Activated CD4-positive, alpha-beta T cell treated with anti-CD3 and anti-CD28 coated beads, Interleukin-2, amount 50 U/mL, for 24 hours (primary cell): ENCODE measurements around the gene NCR3LG1.

Source experiments
- DNase-seq, 2 donors: peaks; one replicate each; pipeline ENCODE4 v3.0.0-alpha.2; 2020; ENCODE audit warnings: low read depth in 1 of 2, low spot score in 1 of 2

NCR3LG1 gene

DNA sequence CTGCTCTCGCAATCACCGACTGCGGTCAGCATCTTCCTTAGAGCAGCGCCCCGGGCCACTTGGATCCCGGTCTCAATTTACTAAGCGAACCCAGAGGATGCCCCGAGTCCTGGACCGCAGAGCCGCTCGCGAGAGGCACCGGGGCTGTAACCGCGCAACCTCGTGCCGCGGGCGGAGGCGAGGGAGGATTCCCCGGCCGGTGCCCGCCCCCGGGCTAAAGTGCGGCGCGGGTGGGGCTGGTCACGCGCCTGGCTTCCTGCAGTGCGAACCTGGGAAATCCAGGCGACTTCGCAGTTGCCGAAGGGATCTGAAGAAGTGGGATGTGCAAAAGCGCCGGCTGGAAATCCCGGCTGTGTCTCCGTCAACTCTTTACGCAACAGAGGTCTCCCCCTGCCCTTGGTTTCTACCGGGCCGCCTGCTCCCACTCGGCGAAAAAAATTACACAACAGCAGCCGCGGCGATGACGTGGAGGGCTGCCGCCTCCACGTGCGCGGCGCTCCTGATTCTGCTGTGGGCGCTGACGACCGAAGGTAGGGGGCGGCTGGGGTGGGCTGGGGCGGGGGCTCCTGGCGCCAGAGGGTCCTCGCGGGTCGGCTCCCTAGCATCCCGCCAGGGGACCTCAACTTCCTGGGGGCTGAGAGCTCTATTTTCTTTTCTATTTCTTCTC, at the start of gene NCR3LG1:
TSS of gene NCR3LG1 (plus strand) at position 291 of the 667 bp plus-strand sequence. CDS start at position 461, 170 bp downstream.
- peak; percentile 37 to 42 for DNase-seq

- no peak for DNase-seq
Observed at GRCh38 chr11:17313349-17314231, 38.0 kb upstream of the NCR3LG1 start.

DNA sequence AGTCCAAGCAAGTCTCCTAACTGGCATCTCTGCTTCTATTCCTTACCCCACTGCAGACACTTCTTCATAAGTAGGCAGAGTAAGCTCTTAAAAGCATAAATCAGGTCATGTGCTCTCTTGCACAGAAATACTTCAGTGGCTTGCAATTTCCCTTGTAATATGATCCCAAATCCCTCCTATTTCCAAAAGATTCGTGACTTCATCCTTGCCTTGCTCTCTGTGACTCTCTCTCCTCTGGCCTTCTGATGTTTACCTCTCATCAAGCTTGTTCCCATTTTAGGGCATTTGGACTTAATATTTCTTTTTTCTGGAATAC, 37.4 kb upstream of the NCR3LG1 start:
- no peak for DNase-seq

- DNase-seq: no peak
Observed at GRCh38 chr11:17314904-17315426, 36.6 kb upstream of the NCR3LG1 start.

DNA sequence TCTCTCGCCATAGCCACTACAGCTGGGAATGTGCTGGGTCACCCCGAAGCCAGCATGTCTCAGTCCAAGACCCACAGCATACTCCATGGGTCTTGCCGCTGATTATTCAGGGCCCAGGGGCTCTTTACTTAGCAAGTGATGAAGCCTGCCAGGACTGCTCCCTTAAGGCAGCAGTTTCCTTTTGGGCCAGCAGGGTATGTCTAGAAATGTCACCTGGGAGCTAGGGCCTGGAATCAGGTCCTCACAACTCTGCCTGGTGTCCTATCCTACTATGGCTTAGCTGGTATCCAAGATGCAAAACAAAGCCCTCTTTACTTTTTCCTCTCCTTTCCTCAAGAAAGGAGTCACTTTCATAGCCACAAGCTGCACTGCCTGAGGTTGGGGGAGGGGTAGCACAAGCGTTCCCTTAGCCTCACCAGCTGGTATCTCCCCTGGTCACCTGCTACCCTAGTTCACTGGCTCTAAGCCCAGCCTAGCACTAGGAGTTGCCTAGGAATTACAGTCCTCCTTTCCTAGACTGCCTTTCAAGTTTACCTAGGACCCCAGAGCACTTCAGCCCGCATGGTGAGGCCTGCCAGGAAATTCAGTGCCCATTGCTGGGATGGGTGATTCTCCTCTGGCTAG, 22.6 kb upstream of the NCR3LG1 start:
- no peak for DNase-seq

DNA sequence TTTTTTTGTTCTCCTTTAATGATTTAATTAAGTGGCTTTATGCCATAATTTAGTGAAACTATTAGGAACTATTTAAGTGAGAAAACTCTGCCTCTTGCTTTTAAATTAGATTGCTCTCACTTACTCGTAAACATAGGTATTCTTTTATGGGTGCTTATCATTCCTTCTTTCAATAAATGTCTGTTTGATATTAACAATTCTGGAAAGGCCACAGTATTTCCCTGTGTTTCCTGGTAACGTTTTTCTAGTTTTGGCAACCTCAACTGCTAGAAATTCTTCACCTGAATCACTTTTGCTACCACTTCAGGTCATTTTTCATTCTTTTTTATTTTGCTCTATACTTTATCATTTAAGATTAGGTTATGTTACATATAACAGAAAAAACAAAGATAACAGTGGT, 19.9 kb upstream of the NCR3LG1 start:
- no peak for DNase-seq

DNA sequence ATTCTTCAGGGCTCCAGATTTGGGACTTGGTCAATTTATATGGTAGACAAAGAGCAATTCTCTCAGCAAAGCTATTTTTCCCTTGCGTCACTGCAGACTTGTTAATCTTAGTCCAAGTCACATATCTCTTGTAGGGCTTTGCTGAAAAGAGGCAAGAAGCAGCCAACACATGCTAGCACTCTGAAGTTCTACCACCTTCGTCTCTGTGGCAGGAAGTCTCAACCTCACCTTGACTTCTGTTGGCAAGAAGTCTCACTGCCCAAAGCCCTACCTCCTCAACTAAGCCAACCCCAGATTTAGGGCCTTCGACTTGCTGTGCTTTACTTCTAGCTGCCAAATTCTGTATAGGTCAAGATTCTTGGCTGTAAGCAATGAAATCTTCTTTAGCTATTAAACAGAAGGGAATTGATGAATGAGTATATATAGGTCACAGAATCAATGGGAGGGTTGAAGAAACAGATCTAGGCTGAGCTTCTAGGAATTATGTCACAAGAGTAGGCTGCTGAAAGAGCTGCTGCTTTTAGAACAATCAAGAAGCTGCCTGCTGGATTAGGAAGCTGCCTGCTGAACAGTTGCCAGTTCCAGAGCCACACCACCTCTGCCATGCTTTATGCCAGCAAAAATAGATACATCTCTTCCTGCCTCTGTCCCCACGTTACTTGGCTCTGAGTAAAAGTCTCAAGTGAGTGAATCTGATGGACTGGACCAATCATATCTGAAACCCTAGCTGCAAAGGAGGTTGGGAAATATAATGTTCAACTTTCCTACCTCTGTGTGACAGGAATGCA, 17.6 kb upstream of the NCR3LG1 start:
- no peak for DNase-seq

DNA sequence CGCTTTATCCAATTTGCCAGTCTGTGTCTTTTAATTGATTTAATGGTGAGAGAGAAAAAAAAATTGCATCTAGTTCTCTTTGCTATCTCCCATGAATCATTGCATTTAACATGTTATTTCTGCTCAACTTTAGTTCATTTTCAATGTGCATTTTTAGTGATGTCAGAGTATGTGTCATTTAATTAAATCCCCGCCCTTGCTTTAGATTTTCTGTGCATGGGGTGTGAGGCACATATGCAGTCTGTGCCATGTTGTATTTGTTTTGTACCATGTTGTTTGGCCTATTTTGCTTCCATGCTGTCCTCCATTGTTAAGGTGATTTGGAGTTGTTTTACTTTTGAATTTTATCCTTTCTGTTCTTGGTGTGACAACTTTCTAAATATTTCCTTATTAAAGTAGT, 8.3 kb upstream of the NCR3LG1 start:
- no peak for DNase-seq

DNA sequence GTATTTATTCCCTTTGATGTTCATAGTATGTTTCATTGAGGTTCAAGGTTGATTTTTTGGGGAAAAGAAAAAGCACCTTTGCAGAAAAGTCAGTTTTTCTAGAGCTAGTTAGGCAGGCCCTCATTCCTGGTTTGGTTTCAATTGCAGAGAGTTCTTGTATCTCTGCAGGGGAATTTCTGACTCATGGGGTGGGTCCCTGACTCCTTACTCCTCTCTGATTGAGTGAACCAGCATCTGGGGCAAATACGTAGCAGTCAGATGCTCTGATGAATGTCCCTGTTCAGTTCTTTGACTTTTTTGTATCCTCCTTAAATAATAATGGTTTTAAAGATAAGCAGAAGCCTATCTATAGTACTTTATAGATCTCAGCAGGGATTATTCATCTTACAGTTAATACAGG, 7.7 kb upstream of the NCR3LG1 start:
- DNase-seq: peak in 1 of 2 donors; percentile 39

DNA sequence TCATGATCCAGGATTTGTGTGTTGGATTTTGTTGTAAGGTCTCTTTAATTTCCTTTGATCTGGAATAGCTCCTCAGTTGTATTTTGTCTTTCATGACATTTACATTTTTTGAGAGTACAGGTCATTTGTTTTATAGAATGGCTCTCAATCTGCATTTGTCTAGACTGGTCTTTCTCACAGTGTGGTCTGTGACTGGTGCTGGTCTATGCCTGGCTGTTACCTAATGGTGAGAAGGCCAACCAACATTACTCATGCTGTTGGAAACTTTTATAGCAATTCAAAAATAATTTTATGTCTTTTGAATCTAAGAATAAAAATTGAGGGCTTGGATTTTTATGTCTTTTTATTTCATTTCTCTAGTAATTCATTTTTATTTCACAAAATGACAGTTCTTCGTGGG, 3.9 kb upstream of the NCR3LG1 start:
- no peak for DNase-seq

GRCh38 chr11:17350455-17351171, 987 bp upstream of the NCR3LG1 start:
- DNase-seq: no peak

GRCh38 chr11:17351172-17351509, 459 bp upstream of the NCR3LG1 start:
- no peak for DNase-seq

GRCh38 chr11:17352950-17353820, 1.6 kb downstream of the NCR3LG1 start:
- DNase-seq: peak; percentile 16 to 49

DNA sequence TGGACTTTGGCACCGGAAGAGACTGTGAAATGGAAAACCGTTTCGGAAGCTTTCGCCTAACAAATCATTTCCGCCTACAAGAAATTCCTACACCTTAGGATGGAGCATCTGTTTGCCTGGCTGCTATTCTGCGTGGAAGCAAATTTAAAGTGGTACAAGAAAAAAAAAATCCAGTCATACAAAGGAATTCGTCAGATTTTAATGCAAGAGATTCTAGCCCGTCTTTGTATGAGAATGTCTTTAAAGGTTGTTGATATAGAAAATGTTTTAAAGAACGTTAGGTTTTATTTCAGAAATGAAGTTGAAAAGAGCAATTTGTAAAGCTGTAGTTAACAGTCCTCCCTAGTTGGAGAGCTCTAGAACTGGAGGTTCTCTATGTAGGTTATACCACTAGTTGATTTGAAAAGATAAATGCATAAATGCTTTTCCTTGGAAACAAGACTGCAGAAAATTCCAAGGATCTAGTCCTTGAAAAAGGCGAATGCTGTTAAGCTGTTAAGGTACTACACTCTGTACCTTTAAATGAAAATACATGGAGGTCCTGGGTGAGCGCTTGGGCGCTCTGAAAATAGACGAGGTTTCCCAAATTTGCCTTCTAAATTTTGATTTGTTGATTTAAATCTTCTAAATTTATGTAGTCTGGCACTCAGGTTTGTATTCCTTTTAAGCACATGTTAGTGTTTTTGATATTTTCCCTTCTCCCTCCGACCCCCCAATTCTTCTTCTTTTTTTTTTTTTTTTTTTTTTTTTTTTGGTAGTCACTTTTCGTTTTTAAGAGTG, 2.4 kb downstream of the NCR3LG1 start:
- no peak for DNase-seq

DNA sequence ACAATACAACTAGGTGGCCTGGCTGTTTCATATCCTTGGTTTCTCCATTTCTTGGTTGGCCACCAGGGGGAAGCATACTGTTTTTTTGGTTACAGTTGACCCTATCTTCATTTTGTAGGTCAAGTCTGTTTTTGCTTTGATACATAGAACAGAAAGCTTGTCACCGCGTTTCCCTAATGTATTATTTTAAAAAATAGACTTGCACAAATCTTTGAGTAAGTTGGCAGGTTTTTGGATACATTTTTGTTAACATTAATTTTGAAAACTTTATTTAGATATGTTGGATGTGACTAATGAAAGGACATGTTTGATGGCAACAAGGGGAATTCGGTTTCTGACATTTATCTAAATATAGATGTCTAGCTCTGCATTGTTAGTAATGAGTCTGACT, 3.0 kb downstream of the NCR3LG1 start:
- peak in 1 of 2 donors; percentile 65 for DNase-seq

DNA sequence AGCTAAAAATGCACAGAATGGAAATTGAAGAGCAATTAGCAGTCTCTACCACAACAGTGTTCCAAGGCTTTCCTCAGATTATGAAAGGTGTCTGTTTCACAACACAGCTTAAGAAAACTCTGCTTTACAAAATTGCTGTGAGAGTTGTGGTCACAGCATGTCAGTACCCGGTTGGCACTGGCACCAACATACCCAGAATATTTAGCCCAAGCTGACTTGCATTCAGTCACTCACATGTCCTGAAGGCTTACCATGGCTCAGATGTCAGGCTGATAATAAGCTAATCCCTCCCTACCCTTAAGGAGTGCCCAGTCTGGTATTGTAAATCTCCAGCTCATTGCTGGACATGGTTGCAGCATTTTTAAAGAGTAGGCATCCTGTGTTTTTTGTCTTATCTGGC, 14.9 kb downstream of the NCR3LG1 start:
- no peak for DNase-seq

DNA sequence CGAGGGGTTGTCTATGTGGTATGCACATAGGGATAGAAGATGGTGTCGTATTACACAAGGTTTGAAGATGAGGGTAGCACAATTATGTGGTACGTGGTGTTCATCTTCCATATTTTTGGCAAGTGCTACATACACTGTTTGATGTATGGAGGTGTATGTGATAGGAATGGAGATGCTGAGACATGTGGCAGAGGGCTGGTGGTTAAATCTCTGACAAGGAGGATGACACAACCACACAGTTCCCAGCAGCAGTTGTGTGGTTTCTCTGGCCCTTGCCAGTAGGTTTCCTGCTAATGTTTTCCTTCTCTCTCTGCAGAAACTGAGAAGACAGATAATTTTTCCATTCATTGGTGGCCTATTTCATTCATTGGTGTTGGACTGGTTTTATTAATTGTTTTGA, 17.0 kb downstream of the NCR3LG1 start:
- no peak for DNase-seq

GRCh38 chr11:17369094-17369493, 17.5 kb downstream of the NCR3LG1 start:
- no peak for DNase-seq

DNA sequence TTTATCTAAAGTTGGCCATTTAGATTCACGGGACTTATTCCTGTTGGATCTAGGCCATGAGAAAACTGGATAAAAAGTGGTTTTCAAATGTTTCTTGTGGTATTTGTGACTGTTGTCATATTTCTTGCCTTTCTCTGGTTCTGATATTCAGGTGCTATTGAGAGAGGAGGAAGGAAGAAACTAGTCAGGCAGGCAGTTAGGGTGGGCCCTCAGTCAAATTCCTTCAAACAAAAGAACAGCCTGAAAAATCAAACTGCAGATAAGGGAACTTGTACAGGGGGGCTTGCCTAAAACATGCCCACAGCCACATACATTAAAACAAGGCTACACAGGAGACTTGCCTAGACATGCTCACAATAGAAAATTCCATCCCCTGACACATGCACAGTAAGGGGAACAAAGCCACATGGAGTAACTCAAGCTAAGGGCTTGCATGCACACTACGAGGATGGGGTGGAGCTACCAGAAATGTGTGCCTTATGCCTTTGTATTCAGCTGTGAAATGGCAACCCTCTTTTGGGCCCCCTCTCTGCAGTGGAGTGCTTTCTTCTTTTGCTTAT, 18.2 kb downstream of the NCR3LG1 start:
- DNase-seq: no peak
